ENCODE results near the gene DPYSL5. TPM values are rescaled to one million over a fixed set of nuclear protein-coding genes. Genes with fewer than 3 reads are reported as not detected.

DPYSL5 gene
- total and polyA plus RNA-seq, 3 donors from 2014 or later = 2.8 to 22.3 (median 5.5) TPM

DNA sequence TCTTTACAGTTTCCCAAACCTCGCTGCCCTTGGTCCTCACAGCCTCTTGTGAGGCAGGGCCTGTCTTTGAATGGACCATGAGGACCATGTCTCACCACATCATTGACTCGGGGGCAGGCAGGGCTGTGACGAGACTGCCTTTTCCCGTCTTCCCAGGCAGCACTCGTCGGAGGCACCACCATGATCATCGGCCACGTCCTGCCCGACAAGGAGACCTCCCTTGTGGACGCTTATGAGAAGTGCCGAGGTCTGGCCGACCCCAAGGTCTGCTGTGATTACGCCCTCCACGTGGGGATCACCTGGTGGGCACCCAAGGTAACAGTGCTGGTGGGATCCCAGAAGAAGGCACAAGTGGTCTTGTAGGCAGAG lies 76.8 kb downstream of the DPYSL5 start:
- no peak overlapping the region for H3K27ac ChIP-seq
- TF ChIP-seq POLR2A (IDR thresholded peaks at IDR 0.05) = no peak
- TF ChIP-seq, protein P1, sequence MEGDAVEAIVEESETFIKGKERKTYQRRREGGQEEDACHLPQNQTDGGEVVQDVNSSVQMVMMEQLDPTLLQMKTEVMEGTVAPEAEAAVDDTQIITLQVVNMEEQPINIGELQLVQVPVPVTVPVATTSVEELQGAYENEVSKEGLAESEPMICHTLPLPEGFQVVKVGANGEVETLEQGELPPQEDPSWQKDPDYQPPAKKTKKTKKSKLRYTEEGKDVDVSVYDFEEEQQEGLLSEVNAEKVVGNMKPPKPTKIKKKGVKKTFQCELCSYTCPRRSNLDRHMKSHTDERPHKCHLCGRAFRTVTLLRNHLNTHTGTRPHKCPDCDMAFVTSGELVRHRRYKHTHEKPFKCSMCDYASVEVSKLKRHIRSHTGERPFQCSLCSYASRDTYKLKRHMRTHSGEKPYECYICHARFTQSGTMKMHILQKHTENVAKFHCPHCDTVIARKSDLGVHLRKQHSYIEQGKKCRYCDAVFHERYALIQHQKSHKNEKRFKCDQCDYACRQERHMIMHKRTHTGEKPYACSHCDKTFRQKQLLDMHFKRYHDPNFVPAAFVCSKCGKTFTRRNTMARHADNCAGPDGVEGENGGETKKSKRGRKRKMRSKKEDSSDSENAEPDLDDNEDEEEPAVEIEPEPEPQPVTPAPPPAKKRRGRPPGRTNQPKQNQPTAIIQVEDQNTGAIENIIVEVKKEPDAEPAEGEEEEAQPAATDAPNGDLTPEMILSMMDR (IDR thresholded peaks at IDR 0.05) = no peak
- H3K4me1 ChIP-seq = peaks cover 4% of the 10 kb centered on the region
- intact Hi-C loops (cut with DNase I; ENCODE audit: low total_unique reads) = no loop called here
- H3K9me3 ChIP-seq = no peaks in the 10 kb centered on the region
- H3K4me3 ChIP-seq = no peak overlapping the region
- DNase-seq = no peak
- 91 to 94% methylated on average over 13 to 14 of the region's 14 CpGs for WGBS, 2 donors
- no peaks in the 10 kb centered on the region for H3K36me3 ChIP-seq (ENCODE audit: low read depth, missing control alignments)
- H3K27me3 ChIP-seq = no peaks in the 10 kb centered on the region

DNA sequence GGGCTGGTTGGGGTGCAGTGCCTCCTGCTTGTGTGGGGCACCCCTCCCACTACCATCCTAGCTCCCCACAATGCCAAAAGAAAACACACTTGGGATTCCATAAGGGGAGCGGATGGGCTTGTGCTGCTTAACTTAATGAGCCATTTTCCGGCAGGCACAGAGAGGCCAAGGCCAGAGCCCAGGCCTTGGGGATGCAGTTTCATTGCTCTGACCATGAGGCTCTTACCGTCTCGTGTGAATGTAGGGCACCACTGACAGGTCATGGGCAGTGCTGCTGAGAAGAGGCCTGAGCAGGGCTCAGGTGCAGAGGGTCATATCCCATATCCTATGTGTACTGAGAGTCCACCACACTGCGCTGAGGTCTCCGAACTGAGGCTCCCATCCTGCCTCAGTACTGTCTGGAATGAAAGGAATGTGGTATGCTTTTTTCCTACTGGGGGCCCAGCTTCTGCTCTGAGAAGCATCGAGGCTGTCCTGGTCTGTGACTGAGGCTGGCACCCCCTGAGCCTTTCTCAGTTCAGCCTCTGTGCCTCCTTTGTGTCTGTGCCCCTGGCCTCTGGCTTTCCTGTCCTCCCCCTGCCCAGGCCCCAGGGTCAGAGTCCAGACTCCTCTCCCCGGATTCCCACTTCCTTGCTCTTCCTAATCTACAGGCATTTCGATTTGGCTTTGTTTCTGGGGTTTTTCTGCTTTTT lies 77.3 kb downstream of the DPYSL5 start:
- no peak for DNase-seq
- no peaks in the 10 kb centered on the region for H3K27me3 ChIP-seq
- TF ChIP-seq, protein P1 (IDR thresholded peaks at IDR 0.05) = no peak
- no peak for TF ChIP-seq POLR2A (IDR thresholded peaks at IDR 0.05)
- H3K4me3 ChIP-seq = no peak overlapping the region
- no peaks in the 10 kb centered on the region for H3K36me3 ChIP-seq (ENCODE audit: low read depth, missing control alignments)
- WGBS, 2 donors = 50 to 56% methylated on average over 9 of the region's 9 CpGs
- intact Hi-C loops (cut with DNase I; ENCODE audit: low total_unique reads) = no loop called here
- H3K27ac ChIP-seq = no peak overlapping the region
- no peaks in the 10 kb centered on the region for H3K9me3 ChIP-seq
- H3K4me1 ChIP-seq = peaks cover 4% of the 10 kb centered on the region

DNA sequence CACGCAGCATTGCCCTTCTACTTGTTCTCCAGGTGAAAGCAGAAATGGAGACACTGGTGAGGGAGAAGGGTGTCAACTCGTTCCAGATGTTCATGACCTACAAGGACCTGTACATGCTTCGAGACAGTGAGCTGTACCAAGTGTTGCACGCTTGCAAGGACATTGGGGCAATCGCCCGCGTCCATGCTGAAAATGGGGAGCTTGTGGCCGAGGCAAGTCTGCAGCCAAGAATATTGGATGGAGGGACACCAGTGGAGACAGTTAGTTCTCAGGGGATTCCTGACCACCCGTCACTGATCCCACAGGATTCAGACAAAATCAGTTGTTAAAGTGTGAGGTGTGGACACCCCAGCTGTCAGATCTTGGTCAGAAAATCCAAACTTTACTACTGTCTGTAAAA lies 79.3 kb downstream of the DPYSL5 start:
- H3K9me3 ChIP-seq = no peaks in the 10 kb centered on the region
- no peak for DNase-seq
- intact Hi-C loops (cut with DNase I; ENCODE audit: low total_unique reads) = no loop called here
- no peaks in the 10 kb centered on the region for H3K36me3 ChIP-seq (ENCODE audit: low read depth, missing control alignments)
- TF ChIP-seq POLR2A (IDR thresholded peaks at IDR 0.05) = no peak
- TF ChIP-seq, protein P1 (IDR thresholded peaks at IDR 0.05) = no peak
- no peaks in the 10 kb centered on the region for H3K27me3 ChIP-seq
- peaks cover 4% of the 10 kb centered on the region for H3K4me1 ChIP-seq
- no peak overlapping the region for H3K4me3 ChIP-seq
- H3K27ac ChIP-seq = no peak overlapping the region
- WGBS, 2 donors = 95 to 96% methylated on average over 9 of the region's 9 CpGs

DNA sequence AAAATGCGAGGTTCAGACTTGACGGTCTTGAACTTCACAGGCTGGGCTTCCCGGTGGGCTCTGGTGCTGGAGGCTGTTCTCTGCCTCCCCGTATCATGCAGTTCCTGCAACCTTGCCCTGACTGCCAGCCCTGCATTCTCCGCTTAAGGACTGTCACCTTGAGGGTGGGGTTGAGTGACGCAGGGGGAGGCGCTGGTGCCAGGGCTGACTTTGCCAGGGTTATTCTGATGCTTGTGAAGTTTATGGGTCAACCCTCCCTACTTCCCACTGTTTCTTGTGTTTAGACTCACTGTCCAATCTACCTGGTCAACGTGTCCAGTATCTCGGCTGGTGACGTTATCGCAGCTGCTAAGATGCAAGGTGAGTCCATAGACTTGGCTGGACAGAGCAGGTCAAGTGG lies 85.0 kb downstream of the DPYSL5 start:
- intact Hi-C loops (cut with DNase I; ENCODE audit: low total_unique reads) = no loop called here
- TF ChIP-seq POLR2A (IDR thresholded peaks at IDR 0.05) = no peak
- TF ChIP-seq, protein P1 (IDR thresholded peaks at IDR 0.05) = no peak
- DNase-seq = no peak
- Histone ChIP-seq H3K27me3 (no peaks in the 10 kb centered on the region), H3K27ac (no peak overlapping the region), H3K4me1 (no peaks in the 10 kb centered on the region), H3K9me3 (no peaks in the 10 kb centered on the region), H3K36me3 (ENCODE audit: low read depth, missing control alignments) (no peaks in the 10 kb centered on the region), H3K4me3 (no peak overlapping the region)
- WGBS, 2 donors = 77 to 78% methylated on average over 9 to 11 of the region's 11 CpGs
